Panc1 (cell line): Measurements from ENCODE around the gene TBL1Y. TPM values are rescaled to one million over a fixed set of nuclear protein-coding genes. Genes with fewer than 3 reads are reported as not detected.

Experiments
- ATAC-seq: fragments of 200-7000 bp; cut with Tn5 transposase; 2 replicates; pipeline ENCODE4 v1.9.1; 2020; ENCODE audit warnings: mild to moderate bottlenecking, moderate library complexity
- BruUV-seq: library from RNA; stranded (reverse); fragments of 400-500 nt; replicated peaks from 2 replicates; lab custom pipeline; 2021; lab: Mats Ljungman, UMichigan
- CTCF ChIA-PET: fragments of 300-600 bp; sonication (Branson Sonifier 250); formaldehyde crosslinking; loops from one replicate; lab custom pipeline; 2022; ENCODE audit warnings: antibody characterized with exemption; lab: Charles Lee
- POLR2A ChIA-PET: fragments of 300-600 bp; sonication (Branson Sonifier 250); formaldehyde crosslinking; loops from one replicate; lab custom pipeline; 2022; ENCODE audit warnings: antibody characterized with exemption; lab: Charles Lee
- DNase-seq: peaks from one replicate; pipeline ENCODE4 v3.0.0-alpha.2; 2010; ENCODE audit warnings: low read depth, low spot score
- H3K27ac ChIP-seq: 2 replicates; pipeline ENCODE4 v1.5.1; 2011; ENCODE audit warnings: mild to moderate bottlenecking, low read length, inconsistent platforms
- H3K27me3 ChIP-seq: fragments of 200-500 bp; sonication (Bioruptor generic); 2 replicates; pipeline ENCODE4 v1.6.0; 2014; ENCODE audit warnings: low read length, inconsistent platforms; ENCODE audit not compliant: control insufficient read depth, insufficient read depth
- H3K36me3 ChIP-seq: fragments of 200-500 bp; sonication (Bioruptor generic); 2 replicates; pipeline ENCODE4 v1.5.1; 2014; ENCODE audit warnings: inconsistent platforms, mild to moderate bottlenecking, low read length, moderate library complexity; ENCODE audit not compliant: control insufficient read depth, insufficient read depth
- H3K4me1 ChIP-seq: 2 replicates; pipeline ENCODE4 v1.5.1; 2011; ENCODE audit warnings: inconsistent platforms, mild to moderate bottlenecking, low read length, moderate library complexity; ENCODE audit not compliant: control insufficient read depth, insufficient read depth
- H3K4me3 ChIP-seq, 2 experiments: 2 replicates each; pipeline ENCODE4 v1.5.1; 2011 to 2012; ENCODE audit warnings: low read depth in 2 of 2, low read length in 2 of 2, mild to moderate bottlenecking in 2 of 2, inconsistent platforms in 1 of 2, moderate library complexity in 1 of 2
- H3K9me3 ChIP-seq: fragments of 200-500 bp; sonication (Bioruptor generic); 2 replicates; pipeline ENCODE4 v1.5.1; 2014; ENCODE audit warnings: low read depth, mild to moderate bottlenecking, inconsistent platforms, low read length, moderate library complexity; ENCODE audit not compliant: control insufficient read depth, insufficient read depth
- POLR2AphosphoS5 ChIP-seq: IDR thresholded peaks from 2 replicates; pipeline ENCODE4 v1.6.1; 2012; ENCODE audit warnings: mild to moderate bottlenecking, low read depth, low read length, moderate library complexity
- SIN3A ChIP-seq: IDR thresholded peaks from 2 replicates; pipeline ENCODE4 v1.6.1; 2012; ENCODE audit warnings: low read depth, mild to moderate bottlenecking, low read length, moderate library complexity, borderline replicate concordance; ENCODE audit not compliant: insufficient read depth
- TCF7L2 ChIP-seq: IDR thresholded peaks from 2 replicates; pipeline ENCODE4 v1.6.1; 2011; ENCODE audit warnings: mild to moderate bottlenecking, low read depth, low read length, inconsistent platforms
- in situ Hi-C: cut with HindIII; loops from 2 replicates; pipeline ENCODE4 v1.10.0; 2016; ENCODE audit warnings: low sequenced_read_pairs, low pct_unique_long_range_greater_than_20kb
- intact Hi-C: fragments of 100-400 bp; cut with micrococcal nuclease; formaldehyde crosslinking; loops from one replicate; pipeline ENCODE4 v1.10.0; 2022; ENCODE audit not compliant: unreplicated experiment
- total RNA-seq: library from RNA; stranded (reverse); gene quantifications from one replicate; pipeline ENCODE4 v1.2.1, GENCODE V29; 2021; ENCODE audit not compliant: unreplicated experiment
- TF ChIP-seq, protein P1 (sequence below), 2 experiments: IDR thresholded peaks; 2 replicates each; pipeline ENCODE4 v1.6.1; 2011 to 2012; ENCODE audit warnings: low read depth in 2 of 2, control low read depth in 1 of 2, low read length in 1 of 2, mild to moderate bottlenecking in 1 of 2, moderate library complexity in 1 of 2; ENCODE audit not compliant: insufficient read depth in 1 of 2
- TF ChIP-seq, protein P2 (sequence below): fragments of 450-650 bp; IDR thresholded peaks from 2 replicates; pipeline ENCODE4 v1.5.1; 2017; ENCODE audit warnings: mild to moderate bottlenecking

Gene TBL1Y
- total RNA-seq, 1 experiment from 2014 or later: not detected

DNA sequence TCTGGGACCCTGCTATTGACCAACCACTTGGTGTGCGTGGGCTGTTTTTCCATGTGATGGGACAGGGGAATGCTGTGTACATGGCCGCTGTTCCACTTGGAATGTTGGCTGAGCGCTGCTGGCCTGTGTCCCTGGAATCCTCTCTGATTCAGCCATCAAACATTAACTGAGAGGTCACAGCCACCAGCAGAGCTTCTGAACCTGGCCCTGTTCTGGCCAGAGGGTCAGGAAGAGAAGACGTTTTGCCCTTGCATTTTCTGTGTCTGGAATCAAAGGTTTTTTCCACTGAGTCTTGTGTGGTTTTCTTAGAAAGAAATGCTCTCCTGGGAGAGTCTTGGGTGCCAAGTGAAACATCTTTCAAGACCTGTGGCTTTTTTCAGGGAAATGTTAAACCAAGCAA lies 85.5 kb downstream of the TBL1Y start:
- no TSS peak for BruUV-seq
- ATAC-seq: no peak
- CTCF ChIA-PET: no interaction called here
- POLR2A ChIA-PET: no interaction called here
- Histone ChIP-seq H3K27me3 (no peaks in the 10 kb centered on the region), H3K9me3 (no peaks in the 10 kb centered on the region), H3K4me3 (no peak overlapping the region), H3K27ac (no peak overlapping the region), H3K4me1 (no peaks in the 10 kb centered on the region), H3K36me3 (no peaks in the 10 kb centered on the region)
- intact Hi-C loops (no loop called here), in situ Hi-C loops (no loop called here)
- DNase-seq: no peak
- no peak for TF ChIP-seq TCF7L2
- TF ChIP-seq, protein P1, sequence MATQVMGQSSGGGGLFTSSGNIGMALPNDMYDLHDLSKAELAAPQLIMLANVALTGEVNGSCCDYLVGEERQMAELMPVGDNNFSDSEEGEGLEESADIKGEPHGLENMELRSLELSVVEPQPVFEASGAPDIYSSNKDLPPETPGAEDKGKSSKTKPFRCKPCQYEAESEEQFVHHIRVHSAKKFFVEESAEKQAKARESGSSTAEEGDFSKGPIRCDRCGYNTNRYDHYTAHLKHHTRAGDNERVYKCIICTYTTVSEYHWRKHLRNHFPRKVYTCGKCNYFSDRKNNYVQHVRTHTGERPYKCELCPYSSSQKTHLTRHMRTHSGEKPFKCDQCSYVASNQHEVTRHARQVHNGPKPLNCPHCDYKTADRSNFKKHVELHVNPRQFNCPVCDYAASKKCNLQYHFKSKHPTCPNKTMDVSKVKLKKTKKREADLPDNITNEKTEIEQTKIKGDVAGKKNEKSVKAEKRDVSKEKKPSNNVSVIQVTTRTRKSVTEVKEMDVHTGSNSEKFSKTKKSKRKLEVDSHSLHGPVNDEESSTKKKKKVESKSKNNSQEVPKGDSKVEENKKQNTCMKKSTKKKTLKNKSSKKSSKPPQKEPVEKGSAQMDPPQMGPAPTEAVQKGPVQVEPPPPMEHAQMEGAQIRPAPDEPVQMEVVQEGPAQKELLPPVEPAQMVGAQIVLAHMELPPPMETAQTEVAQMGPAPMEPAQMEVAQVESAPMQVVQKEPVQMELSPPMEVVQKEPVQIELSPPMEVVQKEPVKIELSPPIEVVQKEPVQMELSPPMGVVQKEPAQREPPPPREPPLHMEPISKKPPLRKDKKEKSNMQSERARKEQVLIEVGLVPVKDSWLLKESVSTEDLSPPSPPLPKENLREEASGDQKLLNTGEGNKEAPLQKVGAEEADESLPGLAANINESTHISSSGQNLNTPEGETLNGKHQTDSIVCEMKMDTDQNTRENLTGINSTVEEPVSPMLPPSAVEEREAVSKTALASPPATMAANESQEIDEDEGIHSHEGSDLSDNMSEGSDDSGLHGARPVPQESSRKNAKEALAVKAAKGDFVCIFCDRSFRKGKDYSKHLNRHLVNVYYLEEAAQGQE (IDR thresholded peaks at IDR 0.05; ENCODE audit: insufficient read depth in 1 of 2, low read depth in 2 of 2, low read length in 1 of 2): no peak
- no peak for TF ChIP-seq POLR2AphosphoS5
- no peak for TF ChIP-seq SIN3A
- TF ChIP-seq, protein P2, sequence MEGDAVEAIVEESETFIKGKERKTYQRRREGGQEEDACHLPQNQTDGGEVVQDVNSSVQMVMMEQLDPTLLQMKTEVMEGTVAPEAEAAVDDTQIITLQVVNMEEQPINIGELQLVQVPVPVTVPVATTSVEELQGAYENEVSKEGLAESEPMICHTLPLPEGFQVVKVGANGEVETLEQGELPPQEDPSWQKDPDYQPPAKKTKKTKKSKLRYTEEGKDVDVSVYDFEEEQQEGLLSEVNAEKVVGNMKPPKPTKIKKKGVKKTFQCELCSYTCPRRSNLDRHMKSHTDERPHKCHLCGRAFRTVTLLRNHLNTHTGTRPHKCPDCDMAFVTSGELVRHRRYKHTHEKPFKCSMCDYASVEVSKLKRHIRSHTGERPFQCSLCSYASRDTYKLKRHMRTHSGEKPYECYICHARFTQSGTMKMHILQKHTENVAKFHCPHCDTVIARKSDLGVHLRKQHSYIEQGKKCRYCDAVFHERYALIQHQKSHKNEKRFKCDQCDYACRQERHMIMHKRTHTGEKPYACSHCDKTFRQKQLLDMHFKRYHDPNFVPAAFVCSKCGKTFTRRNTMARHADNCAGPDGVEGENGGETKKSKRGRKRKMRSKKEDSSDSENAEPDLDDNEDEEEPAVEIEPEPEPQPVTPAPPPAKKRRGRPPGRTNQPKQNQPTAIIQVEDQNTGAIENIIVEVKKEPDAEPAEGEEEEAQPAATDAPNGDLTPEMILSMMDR: no peak

DNA sequence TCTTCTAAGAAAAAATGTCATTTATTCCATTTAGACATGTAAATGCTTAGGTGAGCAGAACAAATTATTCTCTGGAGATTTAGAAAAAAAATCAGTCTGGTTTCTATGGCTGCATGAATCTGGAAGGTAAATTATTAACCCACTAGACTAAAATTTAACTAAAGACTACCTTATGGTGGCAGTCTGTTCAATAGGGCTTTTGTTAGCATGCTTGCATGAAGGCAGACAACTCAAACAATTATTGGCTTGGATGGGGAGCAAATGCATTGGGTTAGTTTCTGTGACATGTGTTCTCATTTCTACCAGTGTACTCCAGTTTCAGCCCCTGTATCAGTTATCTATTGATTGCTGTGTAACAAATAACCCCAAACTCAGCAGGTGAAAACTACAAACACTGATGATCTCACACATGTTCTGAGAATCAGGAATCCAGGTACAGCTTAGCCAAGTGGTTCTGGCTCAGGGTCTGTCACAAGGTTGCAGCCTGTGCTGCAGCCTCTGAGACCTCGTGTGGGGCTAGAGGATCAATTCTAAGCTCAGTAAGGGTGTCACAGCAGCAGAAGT lies 87.1 kb downstream of the TBL1Y start:
- ATAC-seq (no peak), DNase-seq (no peak)
- no peak overlapping the region for H3K4me3 ChIP-seq
- no TSS peak for BruUV-seq
- H3K9me3 ChIP-seq: no peaks in the 10 kb centered on the region
- TF ChIP-seq, protein P1 (IDR thresholded peaks at IDR 0.05; ENCODE audit: insufficient read depth in 1 of 2, low read depth in 2 of 2, low read length in 1 of 2): no peak
- TF ChIP-seq, protein P2: no peak
- no peak for TF ChIP-seq POLR2AphosphoS5
- intact Hi-C loops: no loop called here
- POLR2A ChIA-PET: no interaction called here
- H3K27me3 ChIP-seq: no peaks in the 10 kb centered on the region
- CTCF ChIA-PET: no interaction called here
- no peaks in the 10 kb centered on the region for H3K4me1 ChIP-seq
- H3K27ac ChIP-seq: no peak overlapping the region
- in situ Hi-C loops: no loop called here
- no peaks in the 10 kb centered on the region for H3K36me3 ChIP-seq
